CD4-positive, alpha-beta T cell (primary cell): ENCODE data around the gene ATXN1. TPM values are rescaled to one million over a fixed set of nuclear protein-coding genes. Genes with fewer than 3 reads are reported as not detected.

Source experiments
- ATAC-seq: fragments of 200-7000 bp; cut with Tn5 transposase; one replicate; pipeline ENCODE4 v1.10.0; 2022; ENCODE audit warnings: mild to moderate bottlenecking; ENCODE audit not compliant: poor library complexity
- CTCF ChIA-PET: fragments of 350-600 bp; sonication (Branson Sonifier 250); formaldehyde crosslinking; loops from one replicate; lab custom pipeline; 2021; ENCODE audit warnings: antibody characterized with exemption, inconsistent platforms; lab: Charles Lee
- POLR2A ChIA-PET: fragments of 350-600 bp; sonication (Branson Sonifier 250); formaldehyde crosslinking; loops from one replicate; lab custom pipeline; 2021; ENCODE audit warnings: antibody characterized with exemption, inconsistent platforms; lab: Charles Lee
- DNase-seq, 14 experiments: peaks; one replicate each; pipeline ENCODE4 v3.0.0-alpha.2; 2013 to 2020; ENCODE audit warnings: mixed read lengths in 2 of 14
- H3K27ac ChIP-seq, 2 donors: one replicate each; pipeline versions ENCODE4 v1.5.1 to v1.7.0; 2013; ENCODE audit warnings: low read length in 2 of 2, low read depth in 1 of 2, mild to moderate bottlenecking in 1 of 2
- H3K27me3 ChIP-seq, 2 experiments: 1 replicate in 1 of 2; 2 replicates in 1 of 2; pipeline versions ENCODE4 v1.6.1 to v1.7.0; 2013; ENCODE audit warnings: low read length in 2 of 2, control low read depth in 1 of 2, mild to moderate bottlenecking in 1 of 2, moderate library complexity in 1 of 2; ENCODE audit not compliant: insufficient read depth in 2 of 2, control insufficient read depth in 1 of 2
- H3K36me3 ChIP-seq: one replicate; pipeline ENCODE4 v1.6.1; 2013; ENCODE audit warnings: low read length, control low read depth; ENCODE audit not compliant: insufficient read depth
- H3K4me1 ChIP-seq: one replicate; pipeline ENCODE4 v1.6.1; 2013; ENCODE audit warnings: low read length, control low read depth; ENCODE audit not compliant: insufficient read depth
- H3K4me3 ChIP-seq: one replicate; pipeline ENCODE4 v1.5.1; 2013; ENCODE audit warnings: mild to moderate bottlenecking, low read length, moderate library complexity
- H3K9me3 ChIP-seq, 2 experiments: 1 replicate in 1 of 2; 2 replicates in 1 of 2; pipeline versions ENCODE4 v1.6.1 to v1.7.0; 2013; ENCODE audit warnings: low read length in 2 of 2, mild to moderate bottlenecking in 2 of 2, control low read depth in 1 of 2, moderate library complexity in 1 of 2; ENCODE audit not compliant: control insufficient read depth in 1 of 2, insufficient read depth in 1 of 2
- H3K27ac Mint-ChIP-seq: one replicate; pipeline ENCODE4 v1.8.0; 2020; ENCODE audit warnings: mixed read lengths
- H3K27me3 Mint-ChIP-seq: one replicate; pipeline ENCODE4 v1.8.0; 2021; ENCODE audit warnings: mixed read lengths
- H3K36me3 Mint-ChIP-seq: one replicate; pipeline ENCODE4 v1.8.0; 2021; ENCODE audit warnings: low read depth, mixed read lengths
- H3K4me1 Mint-ChIP-seq: one replicate; pipeline ENCODE4 v1.8.0; 2021; ENCODE audit warnings: low read depth, mixed read lengths
- H3K4me3 Mint-ChIP-seq: one replicate; pipeline ENCODE4 v1.8.0; 2020; ENCODE audit warnings: mild to moderate bottlenecking, mixed read lengths
- H3K9me3 Mint-ChIP-seq: one replicate; pipeline ENCODE4 v1.8.0; 2020; ENCODE audit warnings: mixed read lengths
- CTCF ChIP-seq: fragments of 200-600 bp; IDR thresholded peaks from one replicate; pipeline ENCODE4 v1.8.0; 2022; ENCODE audit warnings: antibody characterized with exemption, mild to moderate bottlenecking
- intact Hi-C, 2 experiments: fragments of 100-400 bp; cut with DNase I in 1 of 2; cut with micrococcal nuclease in 1 of 2; formaldehyde crosslinking; loops; one replicate each; pipeline versions ENCODE4 v1.15.1 to v1.9.0; 2023 to 2025; cut with DNase I, micrococcal nuclease
- total RNA-seq, 174 experiments: library from RNA in 2 of 174; stranded (reverse) in 2 of 174; gene quantifications; one replicate each; pipeline ENCODE4 v1.2.3 and lab custom pipeline; 2021 to 2026

Gene ATXN1
- total RNA-seq, 2 experiments from 2014 or later: 74.2 to 76.7 TPM

- Mint-ChIP-seq H3K27me3 (no peaks in the 10 kb centered on the region), H3K27ac (no peak overlapping the region), H3K9me3 (no peaks in the 10 kb centered on the region), H3K4me3 (no peak overlapping the region), H3K4me1 (no peaks in the 10 kb centered on the region), H3K36me3 (no peaks in the 10 kb centered on the region)
- no peaks in the 10 kb centered on the region for H3K36me3 ChIP-seq
- H3K9me3 ChIP-seq: no peaks in the 10 kb centered on the region
- ATAC-seq: no peak
- intact Hi-C loops: no loop called here
- H3K27me3 ChIP-seq: no peaks in the 10 kb centered on the region
- no peak overlapping the region for H3K27ac ChIP-seq
- no peak for DNase-seq
- POLR2A ChIA-PET: no interaction called here
- H3K4me3 ChIP-seq: no peak overlapping the region
- CTCF ChIA-PET: no interaction called here
- no peaks in the 10 kb centered on the region for H3K4me1 ChIP-seq
- no peak for TF ChIP-seq CTCF
Observed at GRCh38 chr6:16295060-16295459, 466.2 kb downstream of the ATXN1 start.

- DNase-seq (no peak), ATAC-seq (no peak)
- H3K4me3 Mint-ChIP-seq: no peak overlapping the region
- intact Hi-C loops: no loop called here
- Histone ChIP-seq H3K27me3 (no peaks in the 10 kb centered on the region), H3K27ac (no peak overlapping the region), H3K4me1 (no peaks in the 10 kb centered on the region), H3K36me3 (no peaks in the 10 kb centered on the region), H3K4me3 (no peak overlapping the region), H3K9me3 (no peaks in the 10 kb centered on the region)
- no peak overlapping the region for H3K27ac Mint-ChIP-seq
- H3K36me3 Mint-ChIP-seq: no peaks in the 10 kb centered on the region
- ChIA-PET CTCF (no interaction called here), POLR2A (no interaction called here)
- no peaks in the 10 kb centered on the region for H3K4me1 Mint-ChIP-seq
- no peak for TF ChIP-seq CTCF
- no peaks in the 10 kb centered on the region for H3K9me3 Mint-ChIP-seq
- no peaks in the 10 kb centered on the region for H3K27me3 Mint-ChIP-seq
Observed at GRCh38 chr6:16294371-16294770, 466.9 kb downstream of the ATXN1 start.

GRCh38 chr6:16292942-16293341 lies 468.3 kb downstream of the ATXN1 start:
- H3K27ac Mint-ChIP-seq: no peak overlapping the region
- ChIA-PET CTCF (no interaction called here), POLR2A (no interaction called here)
- no peaks in the 10 kb centered on the region for H3K36me3 ChIP-seq
- no peak for ATAC-seq
- no peak overlapping the region for H3K4me3 ChIP-seq
- H3K9me3 Mint-ChIP-seq: no peaks in the 10 kb centered on the region
- H3K27me3 Mint-ChIP-seq: no peaks in the 10 kb centered on the region
- no peaks in the 10 kb centered on the region for H3K4me1 Mint-ChIP-seq
- TF ChIP-seq CTCF: no peak
- H3K4me1 ChIP-seq: no peaks in the 10 kb centered on the region
- no peaks in the 10 kb centered on the region for H3K9me3 ChIP-seq
- no peaks in the 10 kb centered on the region for H3K36me3 Mint-ChIP-seq
- no peak overlapping the region for H3K4me3 Mint-ChIP-seq
- H3K27ac ChIP-seq: no peak overlapping the region
- DNase-seq: no peak
- H3K27me3 ChIP-seq: no peaks in the 10 kb centered on the region
- intact Hi-C loops: no loop called here
